GM19023 (cell line): Measurements from ENCODE around the gene VSIG2.
A peak's percentile ranks its signal among the peaks of the same experiment; 100 is the strongest.

Experiments used
- ATAC-seq: cut with Tn5 transposase; IDR thresholded peaks from one replicate; pipeline ENCODE4 v1.9.1; 2021; ENCODE audit warnings: mild to moderate bottlenecking, moderate library complexity; ENCODE audit not compliant: unreplicated experiment

Gene VSIG2

GRCh38 chr11:124724979-124725718 lies 26.9 kb downstream of the VSIG2 start:
- peak; percentile 97 for ATAC-seq

- no peak for ATAC-seq
Observed at GRCh38 chr11:124722176-124722575, 29.9 kb downstream of the VSIG2 start.

GRCh38 chr11:124719534-124719933 lies 32.5 kb downstream of the VSIG2 start:
- no peak for ATAC-seq

GRCh38 chr11:124718801-124719200 lies 33.3 kb downstream of the VSIG2 start:
- ATAC-seq = no peak

- ATAC-seq = peak; percentile 56
Observed at GRCh38 chr11:124717786-124718651, 34.0 kb downstream of the VSIG2 start.

GRCh38 chr11:124717421-124717785 lies 34.7 kb downstream of the VSIG2 start:
- ATAC-seq = no peak

GRCh38 chr11:124716591-124716990 lies 35.5 kb downstream of the VSIG2 start:
- no peak for ATAC-seq

GRCh38 chr11:124712392-124712791 lies 39.7 kb downstream of the VSIG2 start:
- no peak for ATAC-seq

- ATAC-seq = no peak
Observed at GRCh38 chr11:124707829-124708228, 44.2 kb downstream of the VSIG2 start.

- ATAC-seq = no peak
Observed at GRCh38 chr11:124700028-124700427, 52.0 kb downstream of the VSIG2 start.

GRCh38 chr11:124699547-124699946 lies 52.5 kb downstream of the VSIG2 start:
- no peak for ATAC-seq
